HCT116 (cell line): ENCODE results near the gene WDR45B. TPM values are rescaled to one million over a fixed set of nuclear protein-coding genes. Genes with fewer than 3 reads are reported as not detected.

Source experiments
- ATAC-seq: fragments of 200-7000 bp; cut with Tn5 transposase; 2 replicates; pipeline ENCODE4 v1.9.1; 2020; ENCODE audit warnings: mild to moderate bottlenecking, moderate library complexity
- BruUV-seq: library from RNA; stranded (reverse); fragments of 400-500 nt; replicated peaks from 2 replicates; lab custom pipeline; 2021; lab: Mats Ljungman, UMichigan
- CTCF ChIA-PET: fragments of 300-600 bp; sonication (Branson Sonifier 250); formaldehyde crosslinking; loops from one replicate; lab custom pipeline; 2021; ENCODE audit warnings: antibody characterized with exemption; lab: Charles Lee
- POLR2A ChIA-PET: fragments of 300-600, 350-600 bp; sonication (Branson Sonifier 250); formaldehyde crosslinking; loops from one replicate; lab custom pipeline; 2021; ENCODE audit warnings: antibody characterized with exemption; lab: Charles Lee
- RAD21 ChIA-PET, 2 experiments: fragments of 300-600 bp; sonication (Branson Sonifier 250); formaldehyde crosslinking; loops; one replicate each; lab custom pipeline; 2023; ENCODE audit warnings: low total read pairs in 2 of 2; ENCODE audit not compliant: uncharacterized antibody in 2 of 2, unreplicated experiment in 2 of 2, low non-redundant PET in 1 of 2; lab: Charles Lee
- DNase-seq: peaks from one replicate; pipeline ENCODE4 v3.0.0-alpha.2; 2010; ENCODE audit warnings: low read depth, low spot score
- H2AFZ ChIP-seq: fragments of 200-600 bp; shearing (Covaris generic), sonication (generic); 2 replicates; pipeline ENCODE4 v1.6.1; 2017; ENCODE audit warnings: low read depth, mixed run types, mixed read lengths, antibody characterized with exemption, low read length; ENCODE audit not compliant: poor library complexity, severe bottlenecking
- H3K27ac ChIP-seq: 2 replicates; pipeline ENCODE4 v1.5.1; 2012; ENCODE audit warnings: low read depth, low read length
- H3K27me3 ChIP-seq: fragments of 200-600 bp; sonication (generic); 2 replicates; pipeline ENCODE4 v1.6.1; 2016; ENCODE audit warnings: mixed run types, low read length, mixed read lengths; ENCODE audit not compliant: insufficient read depth
- H3K36me3 ChIP-seq, 2 experiments: fragments of 200-500 bp in 1 of 2; fragments of 200-600 bp in 1 of 2; sonication (Bioruptor generic) in 1 of 2; sonication (generic) in 1 of 2; 2 replicates each; pipeline versions ENCODE4 v1.5.1 to v1.6.1; 2014 to 2016; ENCODE audit warnings: low read length in 2 of 2, inconsistent platforms in 1 of 2, mixed read lengths in 1 of 2, mixed run types in 1 of 2; ENCODE audit not compliant: insufficient read depth in 2 of 2, control insufficient read depth in 1 of 2
- H3K4me1 ChIP-seq, 2 experiments: fragments of 200-600 bp in 1 of 2; sonication (generic) in 1 of 2; 2 replicates each; pipeline versions ENCODE4 v1.5.1 to v1.6.1; 2012 to 2017; ENCODE audit warnings: low read length in 2 of 2, inconsistent platforms in 1 of 2, mild to moderate bottlenecking in 1 of 2, mixed read lengths in 1 of 2, mixed run types in 1 of 2, moderate library complexity in 1 of 2; ENCODE audit not compliant: insufficient read depth in 2 of 2, control insufficient read depth in 1 of 2
- H3K4me2 ChIP-seq: fragments of 200-600 bp; sonication (generic); 2 replicates; pipeline ENCODE4 v1.6.1; 2017; ENCODE audit warnings: mixed run types, low read length, mixed read lengths
- H3K4me3 ChIP-seq, 2 experiments: fragments of 200-600 bp in 1 of 2; sonication (generic) in 1 of 2; replicated peaks in 1 of 2; 2 replicates each; pipeline ENCODE4 v1.5.1; 2011 to 2016; ENCODE audit warnings: low read length in 2 of 2, control low read depth in 1 of 2, low read depth in 1 of 2, mild to moderate bottlenecking in 1 of 2, mixed read lengths in 1 of 2, mixed run types in 1 of 2
- H3K79me2 ChIP-seq: fragments of 200-600 bp; sonication (generic); 2 replicates; pipeline ENCODE4 v1.6.1; 2017; ENCODE audit warnings: mild to moderate bottlenecking, mixed run types, low read length, moderate library complexity, mixed read lengths; ENCODE audit not compliant: insufficient read depth
- H3K9ac ChIP-seq: fragments of 200-600 bp; sonication (generic); 2 replicates; pipeline ENCODE4 v1.6.1; 2016; ENCODE audit warnings: low read length, mixed read lengths
- H3K9me2 ChIP-seq: fragments of 200-600 bp; sonication (generic), shearing (Covaris generic); 2 replicates; pipeline ENCODE4 v1.6.1; 2017; ENCODE audit warnings: mixed run types, mild to moderate bottlenecking, moderate library complexity; ENCODE audit not compliant: insufficient read depth
- H3K9me3 ChIP-seq, 2 experiments: fragments of 200-500 bp in 1 of 2; fragments of 200-600 bp in 1 of 2; sonication (Bioruptor generic) in 1 of 2; sonication (generic) in 1 of 2; 2 replicates each; pipeline ENCODE4 v1.6.1; 2014 to 2017; ENCODE audit warnings: low read length in 2 of 2, mixed read lengths in 2 of 2, inconsistent platforms in 1 of 2, low read depth in 1 of 2, mild to moderate bottlenecking in 1 of 2, mixed run types in 1 of 2, moderate library complexity in 1 of 2; ENCODE audit not compliant: control insufficient read depth in 1 of 2, insufficient read depth in 1 of 2
- H4K20me1 ChIP-seq: fragments of 200-600 bp; sonication (generic), shearing (Covaris generic); 2 replicates; pipeline ENCODE4 v1.6.1; 2017; ENCODE audit warnings: mixed run types, mild to moderate bottlenecking, moderate library complexity; ENCODE audit not compliant: insufficient read depth
- CEBPB ChIP-seq: IDR thresholded peaks from 2 replicates; pipeline ENCODE4 v1.6.1; 2012; ENCODE audit warnings: low read depth
- ELF1 ChIP-seq: IDR thresholded peaks from 2 replicates; pipeline ENCODE4 v1.6.1; 2012; ENCODE audit warnings: low read depth, borderline replicate concordance
- EZH2 ChIP-seq: fragments of 200-600 bp; sonication (generic); IDR thresholded peaks from 2 replicates; pipeline ENCODE4 v1.6.1; 2017; ENCODE audit warnings: antibody characterized with exemption, mixed run types
- FOSL1 ChIP-seq: IDR thresholded peaks from 2 replicates; pipeline ENCODE4 v1.6.1; 2012; ENCODE audit warnings: low read depth
- JUND ChIP-seq: IDR thresholded peaks from 2 replicates; pipeline ENCODE4 v1.6.1; 2012
- RAD21 ChIP-seq: IDR thresholded peaks from 2 replicates; pipeline ENCODE4 v1.6.1; 2012; ENCODE audit warnings: low read depth, mild to moderate bottlenecking
- TCF7L2 ChIP-seq: IDR thresholded peaks from 2 replicates; pipeline ENCODE4 v1.7.0; 2011; ENCODE audit warnings: borderline replicate concordance, inconsistent platforms; ENCODE audit not compliant: insufficient read depth, insufficient read length; ENCODE audit errors: extremely low read depth
- YY1 ChIP-seq: IDR thresholded peaks from 2 replicates; pipeline ENCODE4 v1.6.1; 2011; ENCODE audit warnings: low read length, low read depth, moderate library complexity, mild to moderate bottlenecking; ENCODE audit not compliant: insufficient replicate concordance; ENCODE audit errors: extremely low read depth
- ZNF274 ChIP-seq: fragments of 200-500 bp; sonication (Bioruptor generic); IDR thresholded peaks from 2 replicates; pipeline ENCODE4 v1.6.1; 2014; ENCODE audit warnings: mild to moderate bottlenecking, low read depth, low read length, inconsistent platforms
- intact Hi-C: fragments of 100-400 bp; cut with micrococcal nuclease; formaldehyde crosslinking; loops from 2 replicates; pipeline ENCODE4 v1.10.0; 2022
- total RNA-seq: library from RNA; stranded (reverse); gene quantifications from one replicate; pipeline ENCODE4 v1.2.1, GENCODE V29; 2021; ENCODE audit not compliant: unreplicated experiment
- TF ChIP-seq, protein P1 (sequence below): IDR thresholded peaks from 2 replicates; pipeline ENCODE4 v1.6.1; 2012; ENCODE audit warnings: low read depth
- TF ChIP-seq, protein P2 (sequence below), 3 experiments: fragments of 200-600 bp in 1 of 3; sonication (generic) in 1 of 3; IDR thresholded peaks in 2 of 3; conservative IDR thresholded peaks in 1 of 3; 2 replicates each; pipeline ENCODE4 v1.5.1; 2012 to 2017; ENCODE audit warnings: low read depth in 2 of 3, low read length in 2 of 3, antibody characterized with exemption in 1 of 3, borderline replicate concordance in 1 of 3, control low read depth in 1 of 3, mild to moderate bottlenecking in 1 of 3, mixed read lengths in 1 of 3, mixed run types in 1 of 3, moderate library complexity in 1 of 3; ENCODE audit not compliant: insufficient read depth in 1 of 3
- TF ChIP-seq, protein P3 (sequence below): IDR thresholded peaks from 2 replicates; pipeline ENCODE4 v1.6.1; 2012

Gene WDR45B
- total RNA-seq, 1 experiment from 2014 or later, result 117 TPM

DNA sequence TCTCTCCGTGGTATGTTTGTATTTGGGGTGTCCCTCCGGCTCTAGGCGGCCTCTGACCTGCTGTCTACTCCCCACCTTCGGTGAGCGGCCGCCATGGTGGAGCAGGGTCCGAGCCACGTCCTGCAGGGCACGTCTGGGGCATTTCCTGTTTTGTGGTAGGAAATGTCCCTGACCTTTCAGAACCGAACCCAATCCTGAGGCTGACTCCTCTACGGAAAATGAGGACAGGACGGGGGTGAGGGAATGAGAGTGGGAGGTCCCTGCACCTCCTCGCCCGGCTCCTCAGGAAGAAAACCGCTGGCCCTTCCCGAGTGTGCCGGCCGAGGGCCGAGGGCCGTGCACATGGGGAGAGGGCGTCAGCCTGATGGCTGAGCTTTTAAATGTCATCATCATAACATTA lies 45.8 kb downstream of the WDR45B start:
- H3K4me3 ChIP-seq, result no peak overlapping the region
- intact Hi-C loops, result no loop called here
- DNase-seq, result no peak
- no peaks in the 10 kb centered on the region for H3K4me1 ChIP-seq
- H3K9ac ChIP-seq, result no peak overlapping the region
- peaks cover 51 to 78% of the 10 kb centered on the region in 2 experiments for H3K36me3 ChIP-seq
- BruUV-seq, result no TSS peak
- ChIA-PET RAD21 (no interaction called here), CTCF (no interaction called here), POLR2A (no interaction called here)
- H3K4me2 ChIP-seq, result no peak overlapping the region
- H4K20me1 ChIP-seq, result no peaks in the 10 kb centered on the region
- H3K27ac ChIP-seq, result no peak overlapping the region
- H3K9me2 ChIP-seq, result no peaks in the 10 kb centered on the region
- H3K79me2 ChIP-seq, result peaks cover 43% of the 10 kb centered on the region
- no peak for ATAC-seq
- H3K9me3 ChIP-seq, result no peaks in the 10 kb centered on the region
- H2AFZ ChIP-seq, result no peak overlapping the region
- no peaks in the 10 kb centered on the region for H3K27me3 ChIP-seq
- TF ChIP-seq ZNF274, result no peak
- no peak for TF ChIP-seq TCF7L2
- no peak for TF ChIP-seq FOSL1
- TF ChIP-seq, protein P1, sequence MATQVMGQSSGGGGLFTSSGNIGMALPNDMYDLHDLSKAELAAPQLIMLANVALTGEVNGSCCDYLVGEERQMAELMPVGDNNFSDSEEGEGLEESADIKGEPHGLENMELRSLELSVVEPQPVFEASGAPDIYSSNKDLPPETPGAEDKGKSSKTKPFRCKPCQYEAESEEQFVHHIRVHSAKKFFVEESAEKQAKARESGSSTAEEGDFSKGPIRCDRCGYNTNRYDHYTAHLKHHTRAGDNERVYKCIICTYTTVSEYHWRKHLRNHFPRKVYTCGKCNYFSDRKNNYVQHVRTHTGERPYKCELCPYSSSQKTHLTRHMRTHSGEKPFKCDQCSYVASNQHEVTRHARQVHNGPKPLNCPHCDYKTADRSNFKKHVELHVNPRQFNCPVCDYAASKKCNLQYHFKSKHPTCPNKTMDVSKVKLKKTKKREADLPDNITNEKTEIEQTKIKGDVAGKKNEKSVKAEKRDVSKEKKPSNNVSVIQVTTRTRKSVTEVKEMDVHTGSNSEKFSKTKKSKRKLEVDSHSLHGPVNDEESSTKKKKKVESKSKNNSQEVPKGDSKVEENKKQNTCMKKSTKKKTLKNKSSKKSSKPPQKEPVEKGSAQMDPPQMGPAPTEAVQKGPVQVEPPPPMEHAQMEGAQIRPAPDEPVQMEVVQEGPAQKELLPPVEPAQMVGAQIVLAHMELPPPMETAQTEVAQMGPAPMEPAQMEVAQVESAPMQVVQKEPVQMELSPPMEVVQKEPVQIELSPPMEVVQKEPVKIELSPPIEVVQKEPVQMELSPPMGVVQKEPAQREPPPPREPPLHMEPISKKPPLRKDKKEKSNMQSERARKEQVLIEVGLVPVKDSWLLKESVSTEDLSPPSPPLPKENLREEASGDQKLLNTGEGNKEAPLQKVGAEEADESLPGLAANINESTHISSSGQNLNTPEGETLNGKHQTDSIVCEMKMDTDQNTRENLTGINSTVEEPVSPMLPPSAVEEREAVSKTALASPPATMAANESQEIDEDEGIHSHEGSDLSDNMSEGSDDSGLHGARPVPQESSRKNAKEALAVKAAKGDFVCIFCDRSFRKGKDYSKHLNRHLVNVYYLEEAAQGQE, result no peak
- no peak for TF ChIP-seq CEBPB
- TF ChIP-seq JUND, result no peak
- TF ChIP-seq, protein P2, sequence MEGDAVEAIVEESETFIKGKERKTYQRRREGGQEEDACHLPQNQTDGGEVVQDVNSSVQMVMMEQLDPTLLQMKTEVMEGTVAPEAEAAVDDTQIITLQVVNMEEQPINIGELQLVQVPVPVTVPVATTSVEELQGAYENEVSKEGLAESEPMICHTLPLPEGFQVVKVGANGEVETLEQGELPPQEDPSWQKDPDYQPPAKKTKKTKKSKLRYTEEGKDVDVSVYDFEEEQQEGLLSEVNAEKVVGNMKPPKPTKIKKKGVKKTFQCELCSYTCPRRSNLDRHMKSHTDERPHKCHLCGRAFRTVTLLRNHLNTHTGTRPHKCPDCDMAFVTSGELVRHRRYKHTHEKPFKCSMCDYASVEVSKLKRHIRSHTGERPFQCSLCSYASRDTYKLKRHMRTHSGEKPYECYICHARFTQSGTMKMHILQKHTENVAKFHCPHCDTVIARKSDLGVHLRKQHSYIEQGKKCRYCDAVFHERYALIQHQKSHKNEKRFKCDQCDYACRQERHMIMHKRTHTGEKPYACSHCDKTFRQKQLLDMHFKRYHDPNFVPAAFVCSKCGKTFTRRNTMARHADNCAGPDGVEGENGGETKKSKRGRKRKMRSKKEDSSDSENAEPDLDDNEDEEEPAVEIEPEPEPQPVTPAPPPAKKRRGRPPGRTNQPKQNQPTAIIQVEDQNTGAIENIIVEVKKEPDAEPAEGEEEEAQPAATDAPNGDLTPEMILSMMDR (IDR thresholded peaks at IDR 0.05 in 2 of 3, conservative IDR thresholded peaks at IDR 0.05 in 1 of 3; ENCODE audit: borderline replicate concordance in 1 of 3, insufficient read depth in 1 of 3, low read depth in 2 of 3, low read length in 2 of 3), result no peak
- TF ChIP-seq, protein P3, sequence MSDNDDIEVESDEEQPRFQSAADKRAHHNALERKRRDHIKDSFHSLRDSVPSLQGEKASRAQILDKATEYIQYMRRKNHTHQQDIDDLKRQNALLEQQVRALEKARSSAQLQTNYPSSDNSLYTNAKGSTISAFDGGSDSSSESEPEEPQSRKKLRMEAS, result no peak
- no peak for TF ChIP-seq RAD21
- TF ChIP-seq EZH2, result no peak
- no peak for TF ChIP-seq YY1
- TF ChIP-seq ELF1, result no peak
- TF ChIP-seq, all 23 proteins: peak for 0
